ENCODE results near the gene PTX4. TPM values are rescaled to one million over a fixed set of nuclear protein-coding genes. Genes with fewer than 3 reads are reported as not detected.
A peak's percentile ranks its signal among the peaks of the same experiment; 100 is the strongest.

The PTX4 gene
- total RNA-seq, 1 donor from 2014 or later: not detected

DNA sequence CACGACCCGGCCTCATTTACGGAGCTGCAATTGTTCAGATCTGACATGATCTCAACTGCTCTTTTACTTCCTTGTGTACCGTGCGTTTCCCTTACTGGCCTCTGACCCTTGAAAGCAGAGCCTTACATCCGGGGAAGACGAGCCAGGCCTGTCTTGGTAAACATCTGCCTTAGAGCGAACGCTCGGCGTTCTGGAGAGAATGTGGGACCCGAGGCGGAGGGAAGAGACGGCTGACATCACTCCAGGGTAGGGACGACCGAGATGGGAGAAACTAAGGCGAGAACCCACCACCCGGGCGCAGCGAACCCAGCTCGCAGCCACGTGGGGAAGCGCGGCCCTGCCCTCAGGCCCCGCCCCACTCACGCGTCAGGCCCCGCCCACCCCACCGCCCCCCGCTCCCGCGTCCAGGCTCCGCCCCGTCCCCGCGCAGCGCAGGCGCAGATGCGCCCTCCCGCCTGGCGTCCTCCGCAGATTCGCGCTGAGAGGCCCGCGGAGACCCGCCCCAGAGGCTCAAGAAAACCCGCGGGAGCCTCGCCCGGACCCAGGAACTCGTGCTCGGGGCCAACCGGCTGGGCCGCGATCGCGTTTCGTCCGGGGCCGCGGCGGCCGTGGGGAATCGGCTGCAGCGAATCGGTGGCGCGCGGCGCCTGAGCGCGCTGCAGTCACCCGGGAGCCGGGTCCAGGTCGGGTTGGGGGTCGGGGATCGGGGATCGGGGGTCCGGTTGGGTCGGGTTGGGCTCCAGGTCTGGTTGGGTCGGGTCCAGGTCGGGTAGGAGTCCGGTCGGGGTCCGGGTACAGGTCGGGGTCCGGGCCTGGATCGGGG is 4.4 kb upstream of the PTX4 start, which contains the start of gene TELO2:
Gene TELO2, plus strand, starts transcription at position 438 of the 823 bp plus-strand sequence. CDS start 922 bp downstream, outside the sequence.
- TF ChIP-seq, protein P1, sequence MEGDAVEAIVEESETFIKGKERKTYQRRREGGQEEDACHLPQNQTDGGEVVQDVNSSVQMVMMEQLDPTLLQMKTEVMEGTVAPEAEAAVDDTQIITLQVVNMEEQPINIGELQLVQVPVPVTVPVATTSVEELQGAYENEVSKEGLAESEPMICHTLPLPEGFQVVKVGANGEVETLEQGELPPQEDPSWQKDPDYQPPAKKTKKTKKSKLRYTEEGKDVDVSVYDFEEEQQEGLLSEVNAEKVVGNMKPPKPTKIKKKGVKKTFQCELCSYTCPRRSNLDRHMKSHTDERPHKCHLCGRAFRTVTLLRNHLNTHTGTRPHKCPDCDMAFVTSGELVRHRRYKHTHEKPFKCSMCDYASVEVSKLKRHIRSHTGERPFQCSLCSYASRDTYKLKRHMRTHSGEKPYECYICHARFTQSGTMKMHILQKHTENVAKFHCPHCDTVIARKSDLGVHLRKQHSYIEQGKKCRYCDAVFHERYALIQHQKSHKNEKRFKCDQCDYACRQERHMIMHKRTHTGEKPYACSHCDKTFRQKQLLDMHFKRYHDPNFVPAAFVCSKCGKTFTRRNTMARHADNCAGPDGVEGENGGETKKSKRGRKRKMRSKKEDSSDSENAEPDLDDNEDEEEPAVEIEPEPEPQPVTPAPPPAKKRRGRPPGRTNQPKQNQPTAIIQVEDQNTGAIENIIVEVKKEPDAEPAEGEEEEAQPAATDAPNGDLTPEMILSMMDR (IDR thresholded peaks at IDR 0.05): no peak
- intact Hi-C loops (cut with DNase I): loop anchor here (1.0 to 5.0 kb wide), 5 partner anchors 18 to 214 kb away; partner anchors contain the start of genes CLCN7, CRAMP1, IFT140 and MAPK8IP3
- DNase-seq (ENCODE audit: low spot score in 2 of 2): peak in 1 of 2 donors; percentile 81
- Histone ChIP-seq H3K27ac (peak within 1 kb of the TSS; percentile 76 to 93), H3K4me3 (peak within 1 kb of the TSS; percentile 78 to 93), H3K27me3 (no peaks in the 10 kb centered on the region), H3K4me1 (peaks cover 3 to 9% of the 10 kb centered on the region in 2 donors), H3K9me3 (no peaks in the 10 kb centered on the region), H3K36me3 (peaks cover 27 to 29% of the 10 kb centered on the region in 2 donors)

DNA sequence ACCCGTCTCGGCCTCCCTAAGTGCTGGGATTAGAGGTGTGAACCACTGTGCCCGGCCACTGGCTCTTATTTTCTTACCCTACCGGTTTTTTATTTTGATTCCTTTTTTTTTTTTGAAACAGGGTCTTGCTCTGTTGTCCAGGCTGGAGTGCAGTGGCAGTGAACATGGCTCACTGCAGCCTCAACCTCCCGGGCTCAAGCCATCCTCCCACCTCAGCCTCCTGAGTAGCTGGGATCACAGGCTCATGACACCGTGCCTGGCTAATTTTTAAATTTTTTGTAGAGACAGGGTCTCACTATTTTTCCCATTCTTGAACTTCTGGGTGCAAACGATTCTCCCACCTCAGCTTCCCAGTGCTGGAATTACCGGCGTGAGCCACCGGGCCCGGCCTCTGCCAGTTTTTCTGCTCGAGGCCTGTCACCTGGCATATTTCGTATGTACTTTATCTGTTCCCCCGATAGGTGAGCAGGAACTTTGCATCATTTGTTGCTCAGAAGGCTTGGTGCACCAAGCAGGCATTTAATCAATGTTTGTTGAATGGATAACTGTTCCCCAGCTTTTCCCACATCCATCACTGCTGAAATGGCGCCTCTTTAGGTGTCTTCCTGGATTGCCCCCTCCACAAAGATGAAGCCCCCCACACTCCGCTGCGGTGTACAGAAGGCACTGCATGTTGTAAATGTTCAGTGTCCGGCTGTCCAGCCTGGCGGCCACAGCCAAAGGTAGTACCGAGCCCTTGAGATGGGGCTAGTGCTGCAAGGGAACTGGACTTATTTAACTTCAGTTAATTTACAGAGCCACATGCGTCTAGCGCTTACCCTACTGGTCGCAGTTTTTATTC is 3.6 kb upstream of the PTX4 start:
- intact Hi-C loops (cut with DNase I): loop anchor here (2.0 to 5.0 kb wide), 4 partner anchors 40 to 214 kb away; partner anchors contain the start of genes CRAMP1, IFT140, MAPK8IP3 and TMEM204
- peaks cover 21 to 24% of the 10 kb centered on the region in 2 donors for H3K36me3 ChIP-seq
- H3K9me3 ChIP-seq: no peaks in the 10 kb centered on the region
- no peaks in the 10 kb centered on the region for H3K27me3 ChIP-seq
- peaks cover 3 to 9% of the 10 kb centered on the region in 2 donors for H3K4me1 ChIP-seq
- peak overlapping the region; percentile 76 to 93 for H3K27ac ChIP-seq
- peak overlapping the region; percentile 78 to 93 for H3K4me3 ChIP-seq
- TF ChIP-seq, protein P1 (IDR thresholded peaks at IDR 0.05): no peak
- DNase-seq (ENCODE audit: low spot score in 2 of 2): no peak

DNA sequence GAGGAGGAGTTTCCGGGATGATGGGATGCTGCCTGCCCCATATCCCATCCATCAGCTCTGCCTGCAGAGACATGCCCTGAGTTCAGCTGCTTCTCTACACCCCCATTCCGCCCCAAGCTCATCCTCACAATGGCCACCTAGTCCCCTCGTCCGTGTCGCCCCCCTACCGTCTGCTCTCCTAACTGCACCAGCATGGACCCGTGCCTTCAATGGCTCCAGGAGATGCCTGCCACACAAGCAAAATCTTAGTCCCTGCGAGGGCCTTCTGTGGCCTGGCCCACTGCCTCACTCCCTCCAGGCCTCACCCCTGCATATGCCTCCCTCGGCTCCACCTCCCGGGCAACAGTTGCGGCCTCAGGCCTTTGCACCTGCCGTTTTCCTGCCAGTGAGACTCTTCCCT is 2.6 kb upstream of the PTX4 start:
- Histone ChIP-seq H3K4me1 (peaks cover 3 to 9% of the 10 kb centered on the region in 2 donors), H3K9me3 (no peaks in the 10 kb centered on the region), H3K27me3 (no peaks in the 10 kb centered on the region), H3K27ac (no peak overlapping the region), H3K36me3 (peaks cover 12 to 15% of the 10 kb centered on the region in 2 donors), H3K4me3 (no peak overlapping the region)
- TF ChIP-seq, protein P1 (IDR thresholded peaks at IDR 0.05): no peak
- no peak for DNase-seq (ENCODE audit: low spot score in 2 of 2)
- intact Hi-C loops (cut with DNase I): loop anchor here (5.0 kb wide), 1 partner anchor 41 kb away; the partner anchor contains the start of gene TMEM204

DNA sequence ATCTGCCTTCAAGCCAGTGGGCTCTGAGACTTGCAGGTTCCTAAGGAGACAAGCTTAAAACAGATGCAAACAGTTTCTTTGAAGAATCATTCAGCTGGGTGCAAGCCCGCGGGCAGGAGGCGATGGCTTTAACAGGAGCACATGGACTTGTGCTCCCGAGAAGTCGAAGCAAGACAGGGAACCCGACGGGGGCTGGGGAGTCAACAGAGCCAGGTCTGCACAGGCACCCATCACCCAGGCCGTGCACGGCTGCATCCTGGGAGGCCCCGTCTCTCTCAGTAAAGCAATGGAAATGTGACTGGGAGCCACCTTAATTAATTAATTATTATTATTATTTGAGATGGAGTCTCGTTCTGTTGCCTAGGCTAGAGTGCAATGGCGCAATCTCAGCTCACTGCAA is 333 bp upstream of the PTX4 start:
- Histone ChIP-seq H3K27me3 (no peaks in the 10 kb centered on the region), H3K36me3 (no peaks in the 10 kb centered on the region), H3K4me1 (peaks cover 1 to 3% of the 10 kb centered on the region in 2 donors), H3K9me3 (no peaks in the 10 kb centered on the region), H3K4me3 (no peak overlapping the region), H3K27ac (no peak overlapping the region)
- intact Hi-C loops (cut with DNase I): no loop called here
- TF ChIP-seq, protein P1 (IDR thresholded peaks at IDR 0.05): no peak
- DNase-seq (ENCODE audit: low spot score in 2 of 2): no peak

DNA sequence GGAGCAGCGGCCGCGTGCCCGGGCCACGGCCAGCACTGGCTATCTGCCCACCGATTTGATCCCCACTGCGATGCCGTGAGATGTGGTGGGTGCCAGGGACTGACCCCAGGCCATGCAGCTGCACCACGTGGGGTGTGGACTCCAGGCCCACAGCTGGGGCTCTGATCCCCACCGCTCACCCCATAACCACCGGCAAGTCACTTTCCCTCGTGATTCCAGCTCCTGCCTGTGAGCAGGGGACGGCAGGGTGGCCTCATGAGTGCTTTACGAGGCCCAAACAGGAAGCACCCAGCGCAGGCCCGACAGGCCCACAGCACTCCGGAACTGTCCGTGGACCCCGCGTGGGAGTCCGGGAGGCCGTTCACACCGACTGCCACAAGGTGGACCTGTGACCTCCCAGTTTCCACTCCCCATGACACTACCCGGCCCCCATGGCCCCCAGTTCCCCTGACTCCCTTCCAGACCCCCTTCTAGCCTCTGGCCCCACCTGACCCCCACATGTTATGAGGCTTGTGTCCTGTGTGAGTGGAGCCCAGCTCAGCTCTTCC is 616 bp downstream of the PTX4 start:
- TF ChIP-seq, protein P1 (IDR thresholded peaks at IDR 0.05): no peak
- no peak for DNase-seq (ENCODE audit: low spot score in 2 of 2)
- no peaks in the 10 kb centered on the region for H3K9me3 ChIP-seq
- H3K4me3 ChIP-seq: no peak overlapping the region
- H3K27me3 ChIP-seq: no peaks in the 10 kb centered on the region
- intact Hi-C loops (cut with DNase I): no loop called here
- H3K27ac ChIP-seq: no peak overlapping the region
- no peaks in the 10 kb centered on the region for H3K36me3 ChIP-seq
- peaks cover 0 to 3% of the 10 kb centered on the region in 2 donors for H3K4me1 ChIP-seq
